Stimulated activated CD4-positive, alpha-beta T cell treated with anti-CD3 and anti-CD28 coated beads, Interleukin-12 subunit alpha, Interleukin-12 subunit beta, amount 100 ng/mL, for 24 hours (primary cell): ENCODE data around the gene APLN.

Experiments
- DNase-seq, 2 experiments: peaks; one replicate each; pipeline ENCODE4 v3.0.0-alpha.2; 2020; ENCODE audit warnings: low read depth in 2 of 2

The APLN gene

GRCh38 chrX:129661369-129661768, 6.6 kb upstream of the APLN start:
- no peak for DNase-seq

- no peak for DNase-seq
These were observed 5.1 kb upstream of the APLN start for GRCh38 chrX:129659861-129660260.

GRCh38 chrX:129659141-129659540, 4.4 kb upstream of the APLN start:
- no peak for DNase-seq

DNA sequence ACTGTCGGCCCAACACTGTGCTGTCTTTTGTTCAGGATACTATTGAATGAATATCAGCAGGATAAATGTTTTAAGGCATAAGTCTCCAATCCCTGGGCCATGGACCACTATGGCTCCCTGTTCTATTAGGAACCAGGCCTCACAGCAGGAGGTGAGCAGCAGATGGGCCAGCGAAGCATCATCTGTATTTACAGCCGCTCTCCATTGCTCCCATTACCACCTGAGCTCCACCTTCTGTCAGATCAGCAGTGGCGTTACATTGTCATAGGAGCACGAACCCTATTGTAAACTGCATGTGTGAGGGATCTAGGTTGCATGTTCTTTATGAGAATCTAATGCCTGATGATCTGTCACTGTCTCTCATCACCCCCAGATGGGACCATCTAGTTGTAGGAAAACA, 3.7 kb upstream of the APLN start:
- no peak for DNase-seq

DNA sequence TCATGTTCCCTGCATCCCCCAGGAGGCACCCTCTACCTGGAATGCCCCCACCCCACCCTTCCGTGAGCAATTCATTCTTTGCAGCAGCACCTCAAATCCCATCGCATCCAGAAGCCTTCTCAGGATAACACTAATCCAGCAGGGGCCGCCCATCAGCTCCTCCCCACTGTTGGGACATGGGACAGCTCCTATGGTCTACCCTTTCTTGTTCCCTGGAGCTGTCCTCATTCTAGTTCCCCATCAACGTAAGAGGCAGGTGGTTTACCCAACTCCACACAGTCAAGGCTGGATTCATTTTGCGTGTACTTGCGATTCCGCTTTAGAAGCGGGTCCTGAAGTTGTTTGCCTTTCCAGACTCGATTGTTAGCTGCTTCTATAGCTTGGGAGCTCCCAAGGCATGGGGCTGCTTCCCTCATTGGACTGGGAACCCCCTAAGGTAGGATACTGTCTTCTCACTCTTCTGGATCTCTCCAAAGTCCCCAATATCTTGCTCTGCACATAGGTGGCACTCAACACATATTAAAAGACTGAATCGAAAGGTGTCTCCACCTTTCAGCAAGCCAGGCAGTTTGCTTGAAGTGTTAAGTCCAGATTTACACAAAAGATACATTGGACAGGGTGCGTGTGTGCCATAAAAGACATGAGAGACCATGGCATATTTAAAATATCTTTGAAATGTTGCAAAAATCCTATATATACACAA, 942 bp upstream of the APLN start:
- DNase-seq = no peak

DNA sequence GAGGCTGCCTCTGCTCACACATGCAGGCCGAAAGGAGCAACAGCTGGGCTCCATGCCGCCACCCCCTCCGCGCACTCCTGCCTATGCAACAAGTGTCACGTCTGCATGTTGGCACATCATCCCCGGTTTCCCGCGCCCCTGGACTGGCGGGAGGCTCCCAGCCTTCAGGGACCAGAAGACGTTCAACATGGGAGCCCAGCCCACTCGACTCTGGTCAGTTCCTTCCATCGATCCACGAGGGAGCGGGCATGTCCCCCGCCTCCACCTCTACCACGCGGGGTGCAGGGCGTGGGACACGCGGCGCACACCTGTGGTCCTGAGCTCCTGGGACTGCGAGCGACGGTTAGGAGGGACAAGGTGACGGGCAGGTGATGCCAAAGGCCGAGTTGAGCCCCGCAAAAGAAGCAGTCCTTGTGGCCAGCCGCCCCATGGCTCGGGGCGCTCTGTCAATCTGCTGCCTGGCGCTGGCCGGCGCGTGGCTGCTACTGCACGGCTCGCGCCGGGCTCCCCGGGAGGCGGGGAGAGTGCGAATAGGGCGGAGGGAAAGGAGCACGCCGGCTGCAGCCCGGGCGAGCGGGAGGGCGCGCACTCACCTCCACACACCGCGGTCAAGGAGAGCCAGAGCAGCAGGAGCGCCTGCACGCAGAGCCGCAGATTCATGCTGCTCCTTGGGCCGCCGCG, 645 bp downstream of the APLN start:
- no peak for DNase-seq

DNA sequence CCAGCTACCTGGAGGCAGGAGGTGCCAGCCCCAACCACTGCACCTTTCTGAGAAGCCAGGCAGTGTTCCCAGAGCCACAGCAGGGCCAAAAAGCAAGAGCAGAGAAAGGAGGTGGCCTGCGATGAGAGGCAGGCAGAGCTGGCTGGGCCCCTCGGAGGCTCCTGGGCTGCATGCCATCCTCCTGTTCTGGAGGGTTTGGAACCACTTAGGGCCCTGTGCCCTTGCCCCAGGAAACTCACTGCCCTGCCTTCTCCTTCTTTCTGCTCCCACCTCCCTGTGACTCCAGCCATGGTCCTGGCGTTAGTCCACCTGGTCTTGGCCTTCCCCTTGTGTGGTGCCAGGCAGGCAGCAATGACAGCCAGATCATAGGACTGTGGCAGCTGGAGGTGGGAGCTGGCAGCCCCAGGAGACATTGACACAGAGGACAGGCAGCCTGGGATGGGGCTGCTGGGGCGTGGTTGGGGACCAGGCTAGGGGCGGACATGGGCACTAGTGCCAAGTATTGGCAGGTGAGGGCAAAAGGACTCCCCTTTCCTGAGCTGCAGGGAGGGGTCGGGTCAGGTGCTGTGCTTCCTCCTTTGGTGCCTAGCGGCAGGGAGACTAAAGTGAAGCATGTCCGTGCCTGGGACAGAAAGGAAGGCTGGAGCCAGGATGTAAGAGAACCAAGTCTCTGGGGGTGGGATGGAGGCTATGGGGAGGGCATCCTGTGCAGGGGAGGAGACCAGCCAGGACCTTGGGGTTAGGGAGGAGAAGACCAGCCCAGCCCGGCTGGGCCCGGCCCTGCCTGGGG, 1.4 kb downstream of the APLN start:
- no peak for DNase-seq

- DNase-seq = no peak
These were observed 2.1 kb downstream of the APLN start for GRCh38 chrX:129652565-129653169.

GRCh38 chrX:129651756-129652564, 2.8 kb downstream of the APLN start:
- DNase-seq = no peak

GRCh38 chrX:129650821-129651510, 3.8 kb downstream of the APLN start:
- no peak for DNase-seq

DNA sequence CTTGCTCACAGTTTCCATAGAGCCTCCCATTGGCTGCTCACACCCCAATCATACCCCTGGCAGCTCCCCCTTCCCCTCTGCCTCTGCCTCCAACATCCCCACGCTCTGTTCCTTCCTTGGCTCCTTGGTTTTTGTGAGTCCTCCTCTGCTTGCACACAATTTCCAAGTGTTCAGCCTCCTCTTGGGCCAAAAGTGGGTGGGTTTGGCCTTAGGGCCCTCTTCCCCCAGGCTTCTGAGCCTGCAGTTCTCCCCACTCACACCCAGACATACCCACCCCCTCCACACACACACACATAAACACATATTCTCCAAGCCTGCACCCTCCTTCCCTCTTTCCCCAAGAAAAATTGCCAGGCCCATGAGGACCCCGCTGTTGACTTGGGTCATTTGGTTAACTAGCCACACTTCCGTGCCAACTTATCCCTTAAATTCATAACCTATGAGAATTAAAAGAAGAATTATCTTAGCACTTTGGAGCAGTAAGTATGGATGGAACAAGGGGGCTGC, 4.5 kb downstream of the APLN start:
- DNase-seq = no peak

DNA sequence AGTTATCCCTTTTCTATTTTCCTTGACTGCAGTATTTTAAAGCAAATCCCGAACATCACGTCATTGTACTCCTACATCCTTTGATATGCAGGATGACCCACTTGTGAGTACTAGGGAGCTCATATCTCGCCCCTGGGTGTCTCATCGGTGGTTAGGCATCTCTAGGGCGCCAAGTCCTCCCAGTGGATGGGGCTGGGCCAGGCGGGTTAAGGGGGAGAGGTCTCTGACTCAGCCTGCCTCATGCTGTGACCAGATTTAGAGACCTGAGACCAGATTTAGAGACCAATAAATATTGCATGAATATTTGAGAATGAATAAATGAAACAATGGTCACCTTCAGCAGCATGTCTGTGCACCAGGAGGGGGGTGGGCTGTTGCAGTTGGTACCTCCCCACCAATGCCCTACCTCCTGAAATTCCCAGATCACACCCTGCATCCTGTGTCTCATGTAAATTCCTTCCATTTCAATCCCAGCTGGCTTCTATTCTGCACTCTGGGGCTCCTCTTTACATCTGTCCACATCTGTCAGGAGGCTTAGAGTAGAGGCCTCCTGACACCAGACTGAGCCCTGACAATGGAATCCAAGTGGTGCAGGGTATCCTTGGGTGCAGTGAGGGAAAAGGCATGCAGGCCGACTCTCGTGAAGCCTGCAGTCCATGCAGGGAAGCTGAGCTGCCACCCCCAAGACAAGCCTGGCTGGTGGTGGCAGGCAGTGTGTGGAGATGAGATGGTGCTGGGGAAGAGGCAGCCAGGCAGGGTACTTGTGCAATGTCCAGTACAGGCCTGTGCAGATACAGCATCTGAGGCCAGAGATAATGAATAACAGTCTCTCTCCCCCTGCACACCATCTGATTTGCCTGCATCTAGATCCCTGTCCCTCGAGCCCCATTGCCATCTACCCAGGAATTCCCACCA, 5.2 kb downstream of the APLN start:
- DNase-seq = no peak

- no peak for DNase-seq
These were observed 6.1 kb downstream of the APLN start for GRCh38 chrX:129648514-129649267.

- DNase-seq = no peak
These were observed 7.0 kb downstream of the APLN start for GRCh38 chrX:129647418-129648410.

DNA sequence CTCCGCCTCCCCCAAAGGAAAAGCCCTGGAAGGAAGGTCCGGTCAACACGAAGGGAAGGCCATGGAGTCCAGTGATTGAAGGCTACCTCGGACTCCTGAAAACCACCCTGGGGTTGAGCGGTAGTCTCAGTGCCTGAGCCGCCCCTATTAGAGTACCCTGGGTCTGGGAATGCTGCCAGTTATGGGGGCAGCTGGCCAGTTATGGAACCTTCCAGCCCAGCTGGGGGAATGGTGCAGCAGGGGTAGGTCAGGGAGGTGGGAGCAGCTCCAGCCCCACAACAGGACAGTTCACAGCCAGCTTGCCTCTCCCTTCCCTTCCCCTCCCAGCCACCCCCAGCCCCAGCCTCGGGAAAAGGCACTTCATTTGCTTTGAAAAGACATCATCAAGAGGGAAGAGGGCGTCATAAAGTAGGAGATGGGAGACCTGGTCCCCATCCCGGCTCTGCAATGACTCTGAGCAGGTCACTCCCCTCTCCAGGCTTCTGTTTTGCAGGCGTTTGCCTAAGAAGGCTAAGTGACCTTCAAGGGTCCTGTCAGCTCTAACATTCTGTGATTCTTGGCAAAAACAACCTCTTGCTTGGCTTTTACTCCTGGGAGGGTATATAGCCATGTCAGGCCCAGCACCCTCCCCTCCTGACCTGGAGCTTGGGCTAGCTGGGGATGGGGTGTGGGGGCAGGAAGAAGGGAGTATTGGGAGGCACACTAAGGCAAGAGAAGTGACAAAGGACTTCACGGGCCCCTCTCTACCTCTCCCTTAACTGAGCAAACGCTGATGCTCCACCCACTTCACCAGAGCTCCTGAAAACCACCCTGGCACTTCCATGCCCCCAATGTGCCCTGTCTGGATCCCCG, 8.0 kb downstream of the APLN start:
- no peak for DNase-seq

GRCh38 chrX:129642641-129643040, 12.1 kb downstream of the APLN start:
- no peak for DNase-seq

- DNase-seq = no peak
These were observed 12.8 kb downstream of the APLN start for GRCh38 chrX:129641941-129642340.
